SU-DHL-6 (cell line): ENCODE results near the gene ASXL1.

Source experiments
- CTCF ChIP-seq: fragments of 200-600 bp; sonication (generic); IDR thresholded peaks from one replicate; pipeline ENCODE4 v1.5.1; 2017; ENCODE audit warnings: antibody characterized with exemption, mild to moderate bottlenecking, low read length, moderate library complexity; ENCODE audit not compliant: insufficient read depth, poor library complexity, severe bottlenecking
- EZH2phosphoT487 ChIP-seq: fragments of 200-600 bp; sonication (generic), shearing (Covaris generic); conservative IDR thresholded peaks from 2 replicates; pipeline ENCODE4 v1.6.1; 2018; ENCODE audit warnings: mild to moderate bottlenecking, antibody characterized with exemption, low read length, moderate library complexity, mixed read lengths

- no peak for TF ChIP-seq CTCF
- no peak for TF ChIP-seq EZH2phosphoT487
These were observed 103.9 kb downstream of the ASXL1 start for GRCh38 chr20:32461836-32462600.
